GM12872 (cell line): ENCODE results near the gene RCSD1.

Source experiments
- CTCF ChIP-seq: IDR thresholded peaks from 3 replicates; pipeline ENCODE4 v1.5.1; 2011; ENCODE audit warnings: low read depth, mild to moderate bottlenecking, low read length, moderate library complexity; ENCODE audit not compliant: insufficient read depth

The RCSD1 gene

DNA sequence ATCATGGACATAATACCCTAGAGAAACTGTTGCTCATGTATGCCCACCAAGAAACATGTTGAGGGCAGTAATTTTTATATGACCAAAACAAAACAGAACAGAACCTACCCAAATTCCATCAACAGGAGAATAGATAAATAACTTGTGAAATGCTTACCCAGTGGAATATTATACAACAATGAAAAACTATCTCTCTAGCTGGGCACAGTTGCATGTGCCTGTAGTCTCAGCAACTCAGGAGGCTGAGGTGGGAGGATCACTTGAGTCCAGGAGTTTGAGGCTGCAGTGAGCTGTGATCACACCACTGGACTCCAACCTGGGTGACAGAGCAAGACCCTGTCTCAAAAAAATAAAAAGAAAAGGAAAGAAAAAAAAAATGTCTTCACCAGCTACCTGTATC lies 37.6 kb upstream of the RCSD1 start:
- no peak for TF ChIP-seq CTCF

DNA sequence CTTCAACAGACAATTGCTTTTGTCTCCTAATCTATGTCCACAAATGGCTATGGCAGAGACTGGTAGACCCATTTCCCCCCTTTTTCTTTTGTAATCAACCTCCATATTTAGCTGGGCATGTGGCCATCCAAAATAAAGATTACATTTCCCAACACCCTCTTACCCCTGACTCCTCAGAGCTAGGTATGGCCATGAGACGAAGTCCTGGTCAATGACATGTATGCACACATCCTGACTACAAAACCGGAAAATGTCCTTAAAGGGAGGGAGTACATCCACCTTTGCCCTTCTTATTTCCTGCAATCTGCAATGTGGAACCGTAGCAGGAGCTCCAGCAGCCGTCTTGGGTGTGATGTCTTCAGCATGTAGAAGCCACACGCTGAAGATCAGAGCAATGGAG lies 36.2 kb upstream of the RCSD1 start:
- TF ChIP-seq CTCF, result no peak

- no peak for TF ChIP-seq CTCF
These were observed 35.2 kb upstream of the RCSD1 start for GRCh38 chr1:167594822-167595221.

DNA sequence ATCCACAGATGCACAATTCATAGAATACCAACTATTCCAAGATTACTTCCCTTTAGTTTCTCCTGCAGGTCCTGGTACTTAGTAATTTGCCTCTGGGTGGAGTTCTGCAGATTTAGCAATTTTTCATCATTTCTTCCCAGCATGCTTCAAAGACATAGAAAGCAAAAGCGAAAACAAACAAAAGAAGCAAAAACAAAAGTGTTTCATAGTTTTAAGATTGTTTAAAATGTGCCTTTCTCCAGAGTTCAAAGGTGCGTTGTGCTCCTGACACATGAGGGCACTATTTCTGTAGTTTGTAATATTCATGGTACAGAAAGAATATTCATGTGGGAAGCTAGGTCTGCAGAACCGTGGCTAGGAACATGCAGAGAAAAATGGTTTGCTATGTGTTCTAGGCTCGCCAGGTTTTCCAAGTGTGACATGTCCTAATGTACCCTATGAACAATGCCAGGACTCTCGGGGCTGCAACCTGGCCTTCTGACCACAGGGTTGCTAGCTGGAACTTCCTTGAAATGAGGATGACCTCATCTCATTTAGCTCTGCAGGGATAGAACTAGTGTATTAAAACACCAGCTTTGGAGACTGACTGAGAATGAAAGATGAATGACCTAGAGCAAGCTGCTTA lies 30.0 kb upstream of the RCSD1 start:
- TF ChIP-seq CTCF, result peak; percentile 59

- TF ChIP-seq CTCF, result no peak
These were observed 28.3 kb upstream of the RCSD1 start for GRCh38 chr1:167601442-167602383.

DNA sequence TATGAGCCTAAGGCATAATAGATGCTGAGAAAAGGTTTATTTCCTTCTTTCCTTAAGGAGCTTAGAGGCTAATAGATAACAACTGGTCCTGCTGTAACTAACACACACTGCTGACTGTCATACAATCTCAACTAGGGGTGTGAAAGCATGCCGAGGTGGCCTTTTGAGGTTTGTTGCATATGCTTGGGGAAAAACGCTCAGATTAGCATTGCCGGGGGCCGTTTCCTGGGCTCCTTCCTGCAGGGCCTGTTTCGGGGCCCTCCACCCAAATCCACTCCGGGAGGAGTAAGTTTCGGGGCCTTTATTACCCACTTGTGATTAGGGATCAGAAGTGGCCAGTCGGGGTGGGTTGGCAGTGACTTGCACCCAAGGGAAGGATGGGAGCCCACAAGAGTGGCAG lies 27.2 kb upstream of the RCSD1 start:
- no peak for TF ChIP-seq CTCF

GRCh38 chr1:167605576-167605975 lies 24.5 kb upstream of the RCSD1 start:
- no peak for TF ChIP-seq CTCF
